Measurements from ENCODE around the gene PTPRS.
"Not testable (repeated sequence)": the region's sequence is repeated elsewhere in the genome, so short reads cannot be mapped to it uniquely, and the experiment has no call there.

Gene PTPRS

DNA sequence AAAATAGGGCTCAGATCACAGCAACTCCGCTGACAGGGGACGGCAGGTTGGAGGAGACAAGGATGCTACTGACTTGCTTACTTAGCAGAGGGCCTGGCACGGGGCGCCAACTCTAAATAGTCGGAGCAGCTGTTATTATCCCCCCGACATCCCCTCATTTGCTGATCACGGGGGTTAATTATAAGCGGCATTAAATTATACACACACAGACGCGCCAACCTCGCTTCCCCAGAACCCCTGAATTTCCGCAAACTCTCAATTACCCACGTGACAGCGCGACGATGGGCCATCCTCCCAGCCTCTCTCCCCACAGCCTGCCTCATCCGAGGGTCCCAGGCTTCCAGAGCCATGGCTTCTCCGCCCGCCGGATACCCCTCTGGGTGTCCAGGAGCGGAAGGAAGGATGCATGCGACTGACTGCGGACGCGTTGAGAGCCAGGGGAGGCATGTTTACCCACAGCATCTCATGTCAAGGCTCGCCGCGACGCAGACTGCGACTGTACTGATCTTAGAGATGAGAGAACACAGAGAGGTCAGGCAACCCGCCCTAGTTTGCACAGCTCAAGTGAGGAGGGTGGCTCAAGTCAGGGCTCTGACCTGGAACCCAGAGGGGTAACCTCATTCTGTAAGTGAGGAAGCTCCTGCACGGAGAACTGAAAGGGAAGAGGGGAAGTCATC lies 5.7 kb downstream of the PTPRS start:
- in situ Hi-C loops (cut with HindIII; ENCODE audit: low pct_unique_long_range_greater_than_20kb, low sequenced_read_pairs), result no loop called here
- DNase-seq (ENCODE audit: low read depth in 1 of 2, low spot score in 1 of 2), result no peak
- no peak for TF ChIP-seq JUND (IDR thresholded peaks at IDR 0.05; ENCODE audit: low read depth)

DNA sequence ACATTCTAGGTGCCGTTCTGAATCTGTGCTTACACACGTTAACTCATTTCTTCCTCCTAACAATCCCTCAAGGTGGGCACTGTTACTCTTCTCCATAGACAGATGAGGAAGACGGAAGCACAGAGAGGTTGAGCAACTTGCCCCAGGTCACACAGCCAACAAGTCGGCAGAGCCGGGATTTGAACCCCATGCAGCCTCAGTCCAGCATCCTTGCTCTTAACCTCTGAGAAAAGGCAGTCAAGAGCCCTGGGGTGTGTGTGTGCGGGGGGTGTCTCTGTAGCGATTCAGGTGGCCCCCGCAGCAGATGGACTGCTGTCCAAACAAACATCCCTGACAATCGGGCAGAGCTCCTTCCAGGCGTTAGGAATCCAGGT lies 6.3 kb downstream of the PTPRS start:
- in situ Hi-C loops (cut with HindIII; ENCODE audit: low pct_unique_long_range_greater_than_20kb, low sequenced_read_pairs), result no loop called here
- TF ChIP-seq JUND (IDR thresholded peaks at IDR 0.05; ENCODE audit: low read depth), result no peak
- no peak for DNase-seq (ENCODE audit: low read depth in 1 of 2, low spot score in 1 of 2)

DNA sequence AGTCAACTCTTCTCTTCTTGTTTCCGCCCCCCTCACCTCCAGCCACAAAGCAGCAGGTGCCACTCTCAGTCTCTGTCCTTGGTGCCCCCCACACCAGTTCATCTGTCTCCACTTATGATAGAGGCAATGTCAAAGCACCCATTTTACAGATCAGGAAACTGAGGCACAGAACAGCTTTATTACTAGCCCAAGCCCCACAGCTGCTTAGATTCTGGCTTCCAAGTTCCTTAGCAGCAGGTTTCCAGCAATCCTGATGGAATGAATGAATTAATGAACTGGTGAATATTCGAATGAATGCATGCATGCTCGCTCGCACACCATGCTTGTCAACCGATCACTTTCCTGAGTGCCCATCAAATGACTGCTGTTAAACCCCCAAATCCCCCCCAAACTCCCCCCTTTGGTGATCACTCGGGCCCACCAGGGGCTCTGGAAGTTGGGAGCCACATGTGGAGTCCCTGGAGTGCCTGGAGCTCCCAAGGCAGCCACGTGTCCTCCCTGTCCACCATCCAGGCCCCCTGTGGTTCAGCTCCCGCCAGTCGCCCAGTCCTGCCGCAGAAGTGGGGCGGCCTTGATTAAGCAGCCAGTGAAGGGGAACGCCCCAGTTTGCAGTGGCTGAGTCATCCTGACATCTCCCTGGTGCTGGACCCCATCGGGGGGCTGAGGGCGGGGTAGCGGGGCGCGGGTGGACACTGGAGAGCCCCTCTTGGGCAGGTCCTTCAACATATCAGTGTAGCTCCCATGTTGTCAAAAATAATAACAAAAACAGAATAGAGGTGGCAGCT lies 6.8 kb downstream of the PTPRS start:
- TF ChIP-seq JUND (IDR thresholded peaks at IDR 0.05; ENCODE audit: low read depth), result no peak
- no peak for DNase-seq (ENCODE audit: low read depth in 1 of 2, low spot score in 1 of 2)
- in situ Hi-C loops (cut with HindIII; ENCODE audit: low pct_unique_long_range_greater_than_20kb, low sequenced_read_pairs), result no loop called here

DNA sequence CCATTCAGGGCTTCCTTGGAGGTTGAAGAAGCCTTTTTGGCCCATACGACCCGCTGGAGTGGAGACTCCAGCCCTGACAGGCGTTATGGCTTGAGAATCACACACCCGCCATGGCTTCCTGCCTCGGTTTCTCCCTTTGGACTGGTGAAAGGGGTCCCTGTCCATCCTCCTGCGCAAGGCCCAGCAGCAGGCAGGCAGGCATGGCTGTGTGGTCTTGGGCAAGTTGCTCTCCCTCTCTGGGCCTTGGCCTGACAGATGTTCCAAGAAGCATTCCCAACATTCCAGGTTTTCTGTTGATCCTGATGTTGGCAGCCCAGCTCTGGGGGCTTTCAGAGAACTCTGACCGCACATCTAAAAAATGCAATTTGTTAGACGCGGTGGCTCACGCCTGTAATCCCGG lies 8.1 kb downstream of the PTPRS start:
- DNase-seq (ENCODE audit: low read depth in 1 of 2, low spot score in 1 of 2), result no peak
- no peak for TF ChIP-seq JUND (IDR thresholded peaks at IDR 0.05; ENCODE audit: low read depth)
- in situ Hi-C loops (cut with HindIII; ENCODE audit: low pct_unique_long_range_greater_than_20kb, low sequenced_read_pairs), result no loop called here

DNA sequence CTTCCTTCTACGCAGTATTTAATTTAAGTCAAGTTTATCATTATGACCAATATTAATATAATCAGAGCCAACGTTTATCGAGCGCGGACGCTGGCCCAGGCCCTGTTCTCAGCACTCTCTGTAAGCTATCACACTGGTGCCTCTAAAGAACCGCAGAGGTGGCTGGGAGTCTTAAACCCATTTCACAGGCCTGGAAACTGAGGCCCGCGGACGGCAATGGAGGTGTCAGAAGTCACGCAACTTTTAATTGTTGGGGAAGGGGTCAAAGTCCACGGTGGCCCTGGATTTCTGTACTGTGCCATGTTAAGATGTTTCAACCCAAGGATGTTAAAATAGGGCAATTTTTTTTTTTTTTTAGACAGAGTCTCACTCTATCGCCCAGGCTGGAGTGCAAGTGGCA lies 8.8 kb downstream of the PTPRS start:
- TF ChIP-seq JUND (IDR thresholded peaks at IDR 0.05; ENCODE audit: low read depth), result no peak
- DNase-seq (ENCODE audit: low read depth in 1 of 2, low spot score in 1 of 2), result no peak
- in situ Hi-C loops (cut with HindIII; ENCODE audit: low pct_unique_long_range_greater_than_20kb, low sequenced_read_pairs), result no loop called here

DNA sequence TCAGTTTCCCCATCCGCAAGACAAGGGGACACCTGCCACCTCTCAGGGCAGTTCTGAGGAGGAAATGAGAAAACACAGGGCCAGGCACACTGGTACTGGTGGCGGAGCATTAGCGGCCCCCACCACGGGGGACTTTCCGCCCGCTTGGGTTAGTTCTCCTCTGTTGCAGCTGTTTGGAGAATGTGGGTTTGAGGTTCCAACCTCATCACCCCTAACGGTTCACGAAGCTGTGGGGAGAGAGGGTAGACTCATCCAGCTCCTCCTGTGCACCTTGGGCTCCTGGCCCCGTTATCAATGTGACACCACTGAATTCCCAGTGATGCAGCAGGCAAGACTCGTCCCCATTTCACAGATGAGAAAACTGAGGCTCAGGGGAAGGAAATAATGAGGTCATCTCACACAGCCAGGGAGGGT lies 10.3 kb downstream of the PTPRS start:
- in situ Hi-C loops (cut with HindIII; ENCODE audit: low pct_unique_long_range_greater_than_20kb, low sequenced_read_pairs), result no loop called here
- DNase-seq (ENCODE audit: low read depth in 1 of 2, low spot score in 1 of 2), result no peak
- no peak for TF ChIP-seq JUND (IDR thresholded peaks at IDR 0.05; ENCODE audit: low read depth)

DNA sequence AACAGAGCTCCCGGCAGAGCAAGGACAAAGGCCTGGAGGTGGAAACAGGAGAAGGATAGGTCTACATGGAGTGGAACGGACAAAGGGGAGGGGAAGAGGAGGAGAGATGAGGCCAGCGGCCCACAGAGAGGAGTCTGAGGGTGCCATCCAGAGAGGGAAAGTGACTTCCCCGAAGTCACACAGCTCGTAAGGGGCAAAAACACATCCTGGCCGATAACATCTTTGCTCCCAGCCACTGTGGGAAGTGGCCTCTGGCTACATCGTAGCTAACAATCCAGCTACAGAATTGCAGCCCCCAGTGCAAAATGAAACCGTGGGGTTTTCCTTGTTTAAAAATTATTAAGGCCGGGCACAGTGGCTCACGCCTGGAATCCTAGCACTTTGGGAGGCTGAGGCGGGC lies 11.5 kb downstream of the PTPRS start:
- in situ Hi-C loops (cut with HindIII; ENCODE audit: low pct_unique_long_range_greater_than_20kb, low sequenced_read_pairs), result no loop called here
- DNase-seq (ENCODE audit: low read depth in 1 of 2, low spot score in 1 of 2), result no peak
- no peak for TF ChIP-seq JUND (IDR thresholded peaks at IDR 0.05; ENCODE audit: low read depth)

DNA sequence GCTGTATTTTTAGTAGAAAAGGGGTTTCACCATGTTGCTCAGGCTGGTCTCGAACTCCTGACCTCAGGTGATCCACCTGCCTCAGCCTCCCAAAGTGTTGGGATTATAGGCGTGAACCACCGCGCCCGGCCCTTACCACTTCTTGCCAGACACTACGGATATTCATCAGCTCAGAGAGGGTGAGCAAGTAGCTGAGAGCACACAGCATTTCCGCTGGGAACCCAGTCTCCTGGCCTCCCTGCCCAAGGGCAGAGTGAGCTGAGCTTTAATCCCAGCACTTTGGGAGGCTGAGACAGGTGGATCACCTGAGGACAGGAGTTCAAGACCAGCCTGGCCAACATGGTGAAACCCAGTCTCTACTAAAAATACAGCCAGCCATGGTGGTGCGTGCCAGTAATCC lies 12.2 kb downstream of the PTPRS start:
- in situ Hi-C loops (cut with HindIII; ENCODE audit: low pct_unique_long_range_greater_than_20kb, low sequenced_read_pairs), result not testable (repeated sequence)

DNA sequence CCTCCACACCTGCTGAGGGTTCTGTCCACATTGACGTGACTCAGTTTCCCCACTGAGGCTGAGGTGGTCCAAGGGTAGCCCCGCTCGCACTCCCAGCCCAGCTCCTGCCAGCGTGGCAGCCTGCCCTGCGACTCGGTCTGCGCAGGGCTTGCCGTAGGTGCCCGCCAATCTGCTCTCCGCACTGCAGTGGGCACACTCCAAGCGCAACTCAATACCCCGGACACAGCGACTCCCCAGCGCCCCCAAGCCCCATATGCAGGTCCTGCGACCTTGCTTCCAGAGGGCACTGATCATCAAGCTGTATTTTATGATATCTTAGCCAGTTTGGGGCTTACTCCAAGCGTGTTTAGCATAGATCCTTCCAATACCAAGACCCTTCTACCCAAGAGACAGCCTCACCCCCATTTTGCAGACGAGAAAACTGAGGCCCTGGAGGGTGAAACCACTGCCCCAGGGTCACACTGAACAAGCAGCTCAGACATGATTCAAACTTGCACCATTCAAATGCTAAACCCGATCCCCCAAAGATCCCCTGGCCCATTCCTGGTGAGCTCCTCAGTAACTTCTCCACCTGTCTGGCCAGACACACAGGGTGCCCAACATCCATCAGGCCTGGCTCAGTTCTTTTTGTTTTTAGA lies 13.5 kb downstream of the PTPRS start:
- in situ Hi-C loops (cut with HindIII; ENCODE audit: low pct_unique_long_range_greater_than_20kb, low sequenced_read_pairs), result no loop called here
- no peak for DNase-seq (ENCODE audit: low read depth in 1 of 2, low spot score in 1 of 2)
- no peak for TF ChIP-seq JUND (IDR thresholded peaks at IDR 0.05; ENCODE audit: low read depth)

More for the DNA sequence above, 12.2 kb downstream of the PTPRS start:
- not testable (repeated sequence) for DNase-seq (ENCODE audit: low read depth in 1 of 2, low spot score in 1 of 2)

DNA sequence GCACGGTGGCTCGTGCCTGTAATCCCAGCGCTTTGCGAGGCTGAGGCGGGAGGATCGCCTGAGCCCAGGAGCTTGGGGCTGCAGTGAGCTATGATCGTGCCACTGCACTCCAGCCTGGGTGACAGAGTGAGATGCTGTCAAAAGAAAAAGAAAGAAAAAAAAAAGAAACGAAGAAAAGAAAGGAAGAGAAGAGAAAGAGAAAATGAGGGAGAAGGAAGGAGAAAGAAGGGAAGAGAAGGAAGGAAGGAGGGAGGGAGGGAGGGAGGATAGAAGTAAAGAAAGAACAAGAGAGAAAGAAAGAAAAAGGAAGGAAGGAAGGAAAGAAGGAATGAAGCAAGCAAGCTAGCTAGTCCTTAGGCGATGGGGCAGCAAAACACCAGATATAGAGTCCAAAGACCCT lies 14.1 kb downstream of the PTPRS start:
- DNase-seq (ENCODE audit: low read depth in 1 of 2, low spot score in 1 of 2), result no peak
- no peak for TF ChIP-seq JUND (IDR thresholded peaks at IDR 0.05; ENCODE audit: low read depth)
- in situ Hi-C loops (cut with HindIII; ENCODE audit: low pct_unique_long_range_greater_than_20kb, low sequenced_read_pairs), result no loop called here

DNA sequence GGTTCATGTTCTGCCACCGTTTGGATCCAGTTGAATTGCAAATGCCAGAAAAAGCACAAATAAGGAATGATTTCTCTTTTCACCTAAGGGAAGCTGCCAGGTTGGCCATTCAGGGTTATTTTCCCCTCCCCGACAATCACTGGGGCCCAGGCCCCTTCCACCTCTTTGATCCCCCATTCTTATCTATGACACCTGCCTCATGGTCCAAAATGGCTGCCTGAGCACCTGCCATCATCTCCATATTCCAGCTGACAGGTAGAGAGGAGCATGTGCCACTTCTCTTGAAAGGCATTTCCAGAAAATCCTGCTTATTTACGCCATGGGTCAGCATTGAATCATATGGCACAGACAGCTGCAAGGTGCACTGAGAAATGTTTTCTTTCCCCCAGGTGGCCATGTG lies 15.7 kb downstream of the PTPRS start:
- no peak for DNase-seq (ENCODE audit: low read depth in 1 of 2, low spot score in 1 of 2)
- in situ Hi-C loops (cut with HindIII; ENCODE audit: low pct_unique_long_range_greater_than_20kb, low sequenced_read_pairs), result no loop called here
- no peak for TF ChIP-seq JUND (IDR thresholded peaks at IDR 0.05; ENCODE audit: low read depth)

DNA sequence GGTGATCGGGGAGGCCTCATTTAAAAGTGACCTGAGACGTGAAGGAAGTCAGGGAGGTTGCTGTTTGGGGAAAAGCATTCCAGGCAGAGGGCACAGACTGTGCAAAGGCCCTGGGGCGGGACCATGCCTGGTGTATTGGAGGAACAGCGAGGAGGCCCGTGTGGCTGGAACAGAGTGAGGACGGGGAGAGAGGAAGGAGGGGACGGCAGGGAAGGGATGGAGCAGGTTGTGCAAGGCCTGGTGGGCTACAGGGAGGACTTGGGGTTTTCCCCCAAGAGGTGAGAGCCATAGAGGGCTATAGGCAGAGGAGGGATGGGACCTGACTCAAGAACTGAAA lies 17.2 kb downstream of the PTPRS start:
- TF ChIP-seq JUND (IDR thresholded peaks at IDR 0.05; ENCODE audit: low read depth), result no peak
- no peak for DNase-seq (ENCODE audit: low read depth in 1 of 2, low spot score in 1 of 2)
- in situ Hi-C loops (cut with HindIII; ENCODE audit: low pct_unique_long_range_greater_than_20kb, low sequenced_read_pairs), result no loop called here

All from T47D (cell line).